HEK293T (cell line): ENCODE results near the gene OR5P2.

Experiments
- CTCF ChIA-PET: fragments of 350-600 bp; formaldehyde crosslinking; extraction: SDS; loops from one replicate; lab custom pipeline; 2021; ENCODE audit warnings: antibody characterized with exemption, inconsistent platforms; lab: Yijun Ruan, JAX
- POLR2A ChIA-PET: fragments of 350-600 bp; formaldehyde crosslinking; extraction: SDS; loops from one replicate; lab custom pipeline; 2020; ENCODE audit warnings: antibody characterized with exemption, inconsistent platforms; lab: Yijun Ruan, JAX
- DNase-seq: peaks from one replicate; pipeline ENCODE4 v3.0.0; 2012; ENCODE audit warnings: mixed read lengths; ENCODE audit errors: extremely low spot score
- ARNT ChIP-seq: fragments of 450-650 bp; IDR thresholded peaks from 2 replicates; pipeline ENCODE4 v1.6.1; 2017; ENCODE audit warnings: mild to moderate bottlenecking
- BHLHE40 ChIP-seq: fragments of 450-650 bp; IDR thresholded peaks from 2 replicates; pipeline ENCODE4 v1.6.1; 2016; ENCODE audit warnings: mild to moderate bottlenecking, moderate library complexity, borderline replicate concordance
- CTBP1 ChIP-seq: fragments of 450-650 bp; IDR thresholded peaks from 2 replicates; pipeline ENCODE4 v1.6.1; 2016; ENCODE audit warnings: borderline replicate concordance
- ELF4 ChIP-seq: fragments of 450-650 bp; IDR thresholded peaks from 2 replicates; pipeline ENCODE4 v1.6.1; 2017; ENCODE audit warnings: antibody characterized with exemption
- FOXA1 ChIP-seq: fragments of 450-650 bp; IDR thresholded peaks from 2 replicates; pipeline ENCODE4 v1.6.1; 2016; ENCODE audit warnings: mild to moderate bottlenecking
- FOXK2 ChIP-seq: fragments of 450-650 bp; IDR thresholded peaks from 2 replicates; pipeline ENCODE4 v1.6.1; 2016; ENCODE audit warnings: mild to moderate bottlenecking
- FOXM1 ChIP-seq: fragments of 450-650 bp; IDR thresholded peaks from 2 replicates; pipeline ENCODE4 v1.6.1; 2017; ENCODE audit warnings: mild to moderate bottlenecking, borderline replicate concordance
- HDGF ChIP-seq: fragments of 450-650 bp; IDR thresholded peaks from 2 replicates; pipeline ENCODE4 v1.6.1; 2017; ENCODE audit warnings: antibody characterized with exemption, borderline replicate concordance
- L3MBTL2 ChIP-seq: fragments of 450-650 bp; conservative IDR thresholded peaks from 2 replicates; pipeline ENCODE4 v1.6.1; 2016; ENCODE audit warnings: mild to moderate bottlenecking
- LEF1 ChIP-seq: fragments of 450-650 bp; IDR thresholded peaks from 2 replicates; pipeline ENCODE4 v1.6.1; 2017; ENCODE audit warnings: mild to moderate bottlenecking, borderline replicate concordance
- NFRKB ChIP-seq: fragments of 450-650 bp; IDR thresholded peaks from 2 replicates; pipeline ENCODE4 v1.6.1; 2016; ENCODE audit warnings: mild to moderate bottlenecking, moderate library complexity
- SP1 ChIP-seq: fragments of 450-650 bp; IDR thresholded peaks from 2 replicates; pipeline ENCODE4 v1.6.1; 2017
- SUZ12 ChIP-seq: fragments of 450-650 bp; IDR thresholded peaks from 2 replicates; pipeline ENCODE4 v1.6.1; 2016; ENCODE audit warnings: mild to moderate bottlenecking
- TARDBP ChIP-seq: fragments of 450-650 bp; IDR thresholded peaks from 2 replicates; pipeline ENCODE4 v1.6.1; 2016
- ZNF384 ChIP-seq: fragments of 450-650 bp; IDR thresholded peaks from 2 replicates; pipeline ENCODE4 v1.6.1; 2016
- TF ChIP-seq, protein P1 (sequence below): fragments of 450-650 bp; IDR thresholded peaks from 2 replicates; pipeline ENCODE4 v1.6.1; 2016

OR5P2 gene, protein sequence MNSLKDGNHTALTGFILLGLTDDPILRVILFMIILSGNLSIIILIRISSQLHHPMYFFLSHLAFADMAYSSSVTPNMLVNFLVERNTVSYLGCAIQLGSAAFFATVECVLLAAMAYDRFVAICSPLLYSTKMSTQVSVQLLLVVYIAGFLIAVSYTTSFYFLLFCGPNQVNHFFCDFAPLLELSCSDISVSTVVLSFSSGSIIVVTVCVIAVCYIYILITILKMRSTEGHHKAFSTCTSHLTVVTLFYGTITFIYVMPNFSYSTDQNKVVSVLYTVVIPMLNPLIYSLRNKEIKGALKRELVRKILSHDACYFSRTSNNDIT

DNA sequence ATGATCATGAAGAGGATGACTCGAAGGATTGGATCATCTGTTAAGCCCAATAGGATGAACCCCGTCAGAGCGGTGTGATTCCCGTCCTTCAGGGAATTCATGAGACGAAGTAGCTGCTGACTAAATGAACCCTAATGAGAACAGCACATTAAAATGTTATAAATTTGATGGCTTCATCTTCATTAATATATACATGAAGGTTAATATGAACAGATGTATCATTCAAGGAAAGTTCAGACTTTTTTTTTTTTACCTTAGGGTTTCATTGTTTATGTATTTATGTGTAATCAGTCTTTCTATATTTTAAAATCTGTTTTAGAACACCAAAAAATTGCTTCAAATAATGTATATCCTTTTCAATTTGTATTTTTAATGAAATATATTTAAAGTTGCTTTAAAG, at the start of gene OR5P2:
OR5P2 (minus strand) TSS at position 101 of the 400 bp plus-strand sequence; CDS start at position 101, 0 bp downstream.
- ChIA-PET CTCF (interaction anchor here (0.6 kb wide), 1 partner anchor 11 kb away, joined by 5 read pairs; no protein-coding TSS in a partner anchor), POLR2A (no interaction called here)
- TF ChIP-seq SUZ12 = no peak
- TF ChIP-seq TARDBP = no peak
- no peak for TF ChIP-seq BHLHE40
- no peak for TF ChIP-seq HDGF
- TF ChIP-seq NFRKB = no peak
- no peak for TF ChIP-seq FOXA1
- DNase-seq = no peak

- ChIA-PET POLR2A (no interaction called here), CTCF (no interaction called here)
- TF ChIP-seq FOXA1 = no peak
- TF ChIP-seq, protein P1, sequence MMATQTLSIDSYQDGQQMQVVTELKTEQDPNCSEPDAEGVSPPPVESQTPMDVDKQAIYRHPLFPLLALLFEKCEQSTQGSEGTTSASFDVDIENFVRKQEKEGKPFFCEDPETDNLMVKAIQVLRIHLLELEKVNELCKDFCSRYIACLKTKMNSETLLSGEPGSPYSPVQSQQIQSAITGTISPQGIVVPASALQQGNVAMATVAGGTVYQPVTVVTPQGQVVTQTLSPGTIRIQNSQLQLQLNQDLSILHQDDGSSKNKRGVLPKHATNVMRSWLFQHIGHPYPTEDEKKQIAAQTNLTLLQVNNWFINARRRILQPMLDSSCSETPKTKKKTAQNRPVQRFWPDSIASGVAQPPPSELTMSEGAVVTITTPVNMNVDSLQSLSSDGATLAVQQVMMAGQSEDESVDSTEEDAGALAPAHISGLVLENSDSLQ = no peak
- TF ChIP-seq ELF4 = no peak
- TF ChIP-seq ARNT = no peak
- TF ChIP-seq NFRKB = no peak
- no peak for TF ChIP-seq CTBP1
- no peak for TF ChIP-seq FOXK2
- no peak for TF ChIP-seq FOXM1
- TF ChIP-seq SP1 = no peak
- no peak for TF ChIP-seq ZNF384
- TF ChIP-seq LEF1 = no peak
- DNase-seq = no peak
Observed at GRCh38 chr11:7846003-7846402, 49.3 kb upstream of the OR5P2 start.

DNA sequence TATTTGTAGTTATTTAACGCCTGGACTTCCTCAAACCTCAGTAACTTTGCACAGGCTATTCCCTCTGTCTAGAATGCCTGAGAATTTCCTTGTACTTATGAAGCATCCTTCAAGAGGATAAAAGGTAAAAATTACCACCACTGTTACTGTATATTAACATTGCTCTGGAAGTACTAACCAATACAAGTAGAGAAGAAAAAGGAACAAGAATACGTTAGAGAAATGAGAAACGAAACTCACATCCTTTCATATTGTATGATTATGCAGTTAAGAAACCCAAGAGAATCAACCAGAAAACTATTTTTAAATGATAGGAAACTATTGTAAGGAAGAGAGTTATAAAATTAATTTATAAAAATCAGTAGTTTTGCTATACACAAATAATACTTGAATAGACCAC, 48.2 kb upstream of the OR5P2 start:
- no peak for TF ChIP-seq FOXA1
- TF ChIP-seq CTBP1 = no peak
- TF ChIP-seq BHLHE40 = no peak
- no peak for TF ChIP-seq SP1
- no peak for TF ChIP-seq L3MBTL2
- TF ChIP-seq HDGF = no peak
- TF ChIP-seq, protein P1 = no peak
- no peak for TF ChIP-seq TARDBP
- TF ChIP-seq NFRKB = no peak
- no peak for DNase-seq
- ChIA-PET CTCF (no interaction called here), POLR2A (no interaction called here)

DNA sequence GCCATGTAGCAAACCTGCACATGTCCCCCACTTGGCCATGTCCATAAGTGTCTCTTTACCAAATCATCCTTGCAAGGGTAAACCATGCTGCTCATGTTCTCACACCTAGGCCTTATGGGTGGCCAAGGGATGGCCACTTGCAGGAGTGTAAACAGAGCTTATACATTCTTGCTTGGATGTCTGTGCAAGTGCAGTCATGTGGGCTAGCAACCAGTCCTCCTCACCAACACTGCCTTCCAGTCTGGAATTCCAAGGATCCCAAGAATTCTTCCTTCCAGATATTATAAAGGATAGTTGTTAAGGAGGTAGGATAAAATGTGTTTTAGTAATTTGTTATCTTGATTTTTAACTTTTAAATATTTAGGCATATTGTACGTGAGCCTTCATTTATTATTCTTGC, 47.8 kb upstream of the OR5P2 start:
- no peak for DNase-seq
- CTCF ChIA-PET = no interaction called here
- POLR2A ChIA-PET = no interaction called here
- no peak for TF ChIP-seq ELF4
- no peak for TF ChIP-seq L3MBTL2

DNA sequence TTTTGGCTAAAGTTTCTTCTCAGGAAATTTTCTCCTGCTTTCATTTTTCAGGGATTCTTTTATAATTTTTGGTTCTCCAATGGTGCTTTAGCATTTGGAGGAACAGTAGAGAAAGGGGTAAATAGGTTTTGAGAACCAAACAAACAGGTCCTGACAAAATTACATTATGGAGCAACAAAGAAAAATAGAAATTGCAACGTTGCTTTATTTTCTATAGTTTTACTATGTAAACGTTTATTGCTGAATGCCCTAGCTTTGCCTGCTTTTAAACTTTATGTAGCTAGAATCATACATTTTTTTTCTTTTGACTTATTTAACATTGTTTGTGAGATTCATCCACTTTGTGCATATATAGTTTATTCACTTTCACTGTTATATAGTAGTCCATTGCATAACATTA, 43.8 kb upstream of the OR5P2 start:
- DNase-seq = no peak
- no peak for TF ChIP-seq TARDBP
- TF ChIP-seq ARNT = no peak
- no peak for TF ChIP-seq NFRKB
- TF ChIP-seq, protein P1 = no peak
- no peak for TF ChIP-seq SP1
- TF ChIP-seq CTBP1 = no peak
- TF ChIP-seq L3MBTL2 = no peak
- no peak for TF ChIP-seq ZNF384
- no peak for TF ChIP-seq BHLHE40
- TF ChIP-seq SUZ12 = no peak
- TF ChIP-seq FOXA1 = no peak
- TF ChIP-seq ELF4 = no peak
- CTCF ChIA-PET = no interaction called here
- POLR2A ChIA-PET = no interaction called here

GRCh38 chr11:7833527-7833926, 36.8 kb upstream of the OR5P2 start:
- TF ChIP-seq FOXK2 = no peak
- TF ChIP-seq, protein P1 = no peak
- no peak for TF ChIP-seq BHLHE40
- TF ChIP-seq ELF4 = no peak
- TF ChIP-seq FOXA1 = no peak
- TF ChIP-seq L3MBTL2 = no peak
- TF ChIP-seq TARDBP = no peak
- no peak for TF ChIP-seq ARNT
- no peak for TF ChIP-seq ZNF384
- TF ChIP-seq HDGF = no peak
- TF ChIP-seq SUZ12 = no peak
- TF ChIP-seq SP1 = no peak
- TF ChIP-seq FOXM1 = no peak
- TF ChIP-seq NFRKB = no peak
- ChIA-PET CTCF (no interaction called here), POLR2A (no interaction called here)
- no peak for DNase-seq
